ENCODE data around the gene UCP2.
"Not testable (repeated sequence)": the region's sequence is repeated elsewhere in the genome, so short reads cannot be mapped to it uniquely, and the experiment has no call there.

UCP2 gene

GRCh38 chr11:73936047-73936446, 46.6 kb downstream of the UCP2 start:
- not testable (repeated sequence) for DNase-seq

DNA sequence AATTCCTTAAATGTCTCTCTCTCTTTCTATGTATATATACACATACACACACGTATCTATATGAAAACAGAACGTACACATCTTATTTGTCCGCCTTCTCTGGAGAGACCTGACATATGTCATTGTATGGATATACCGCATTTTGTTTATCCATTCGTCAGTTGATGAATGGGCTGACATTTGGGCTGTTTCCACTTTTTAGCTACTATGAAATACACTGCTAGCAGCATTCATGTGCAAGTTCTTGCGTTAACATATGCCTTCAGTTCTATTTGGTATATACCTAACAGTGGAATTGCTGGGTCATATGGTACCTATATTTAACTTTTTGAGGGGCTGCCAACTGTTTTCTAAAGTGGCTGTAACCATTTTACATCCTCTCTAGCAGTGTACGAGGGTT, 49.9 kb downstream of the UCP2 start:
- DNase-seq: no peak

DNA sequence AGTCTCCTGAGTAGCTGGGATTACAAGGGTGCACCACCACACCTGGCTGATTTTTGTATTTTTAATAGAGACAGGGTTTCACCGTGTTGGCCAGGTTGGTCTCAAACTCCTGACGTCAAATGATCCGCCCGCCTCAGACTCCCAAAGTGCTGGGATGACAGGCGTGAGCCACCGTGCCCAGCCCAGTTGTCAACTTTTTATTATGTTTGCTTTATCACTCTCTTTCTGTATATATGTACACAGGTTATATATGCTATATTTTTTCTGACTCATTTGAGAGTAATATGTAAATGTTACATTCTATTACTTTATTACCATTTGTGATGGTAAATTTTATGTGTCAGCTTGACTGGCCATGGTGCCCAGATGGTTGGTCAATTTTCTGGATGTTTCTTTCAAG, 50.7 kb downstream of the UCP2 start:
- no peak for DNase-seq

GRCh38 chr11:73931039-73931645, 51.5 kb downstream of the UCP2 start:
- DNase-seq: peak; percentile 82

- DNase-seq: no peak
Measured at GRCh38 chr11:73929388-73929787, 53.3 kb downstream of the UCP2 start.
